Measurements from ENCODE around the gene FGF18.

Gene FGF18

GRCh38 chr5:171425596-171426244, 6.3 kb downstream of the FGF18 start:
- DNase-seq: no peak

DNA sequence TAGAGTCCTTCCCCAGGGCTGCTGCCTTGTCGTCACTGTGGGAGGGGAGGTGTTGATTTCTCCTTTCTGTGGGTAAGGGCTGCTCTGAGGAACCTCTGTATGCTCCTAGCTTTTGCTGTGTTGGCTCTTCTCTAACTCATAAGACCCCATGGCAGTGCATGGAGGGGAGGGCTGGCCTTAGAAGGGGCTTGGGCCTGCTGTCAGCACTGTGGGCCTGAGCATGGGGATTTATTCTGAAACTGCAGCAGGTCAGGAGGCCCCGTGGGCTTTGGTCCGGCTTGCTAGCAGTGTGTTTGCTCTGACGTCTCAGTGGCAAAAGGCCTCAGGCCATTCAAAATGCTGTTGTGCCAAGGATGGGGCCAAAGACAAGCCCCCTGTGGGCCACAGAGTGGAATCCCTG, 6.8 kb downstream of the FGF18 start:
- DNase-seq: no peak

GRCh38 chr5:171426680-171427079, 7.2 kb downstream of the FGF18 start:
- no peak for DNase-seq

- DNase-seq: no peak
Measured at GRCh38 chr5:171427318-171428167, 8.1 kb downstream of the FGF18 start.

- DNase-seq: no peak
Measured at GRCh38 chr5:171428168-171428696, 8.8 kb downstream of the FGF18 start.

DNA sequence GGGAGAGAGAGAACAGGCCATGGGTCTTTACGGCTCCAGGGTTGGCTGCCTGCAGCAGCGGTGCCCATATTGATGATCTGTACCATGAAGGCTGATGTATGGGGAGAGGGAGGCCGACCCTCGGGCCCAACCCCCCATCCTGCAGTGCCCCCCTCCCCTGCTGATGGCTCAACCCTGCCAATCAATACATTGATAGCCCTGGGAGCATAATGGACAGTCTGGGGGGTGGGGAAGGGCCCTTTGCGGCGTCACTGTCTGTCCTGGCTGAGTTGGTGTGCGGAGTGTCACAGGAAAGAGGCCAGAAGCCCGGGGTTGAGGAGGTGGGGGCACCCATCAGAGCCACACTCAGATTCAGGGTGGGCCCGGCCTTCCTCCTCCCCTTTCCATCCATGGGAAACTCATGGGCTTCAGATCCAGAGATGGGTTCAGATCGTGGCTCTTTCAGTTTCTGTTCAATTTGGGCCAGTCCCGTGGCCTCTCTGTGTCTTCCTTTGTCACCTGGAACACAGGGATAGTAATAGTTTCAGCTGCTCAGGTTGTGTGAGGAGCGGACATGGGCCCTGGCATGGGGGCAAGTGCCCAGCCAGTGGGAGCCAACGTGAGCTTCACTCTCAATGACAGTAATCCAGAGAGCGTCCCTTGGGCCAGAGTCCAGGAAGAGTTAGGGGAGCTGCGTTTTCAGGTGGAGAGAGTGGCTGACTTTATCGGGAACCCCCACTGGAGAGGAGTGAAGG, 9.5 kb downstream of the FGF18 start:
- DNase-seq: no peak

GRCh38 chr5:171429543-171429910, 10.1 kb downstream of the FGF18 start:
- no peak for DNase-seq

- no peak for DNase-seq
Measured at GRCh38 chr5:171431251-171431777, 11.9 kb downstream of the FGF18 start.

- no peak for DNase-seq
Measured at GRCh38 chr5:171432076-171432475, 12.6 kb downstream of the FGF18 start.

DNA sequence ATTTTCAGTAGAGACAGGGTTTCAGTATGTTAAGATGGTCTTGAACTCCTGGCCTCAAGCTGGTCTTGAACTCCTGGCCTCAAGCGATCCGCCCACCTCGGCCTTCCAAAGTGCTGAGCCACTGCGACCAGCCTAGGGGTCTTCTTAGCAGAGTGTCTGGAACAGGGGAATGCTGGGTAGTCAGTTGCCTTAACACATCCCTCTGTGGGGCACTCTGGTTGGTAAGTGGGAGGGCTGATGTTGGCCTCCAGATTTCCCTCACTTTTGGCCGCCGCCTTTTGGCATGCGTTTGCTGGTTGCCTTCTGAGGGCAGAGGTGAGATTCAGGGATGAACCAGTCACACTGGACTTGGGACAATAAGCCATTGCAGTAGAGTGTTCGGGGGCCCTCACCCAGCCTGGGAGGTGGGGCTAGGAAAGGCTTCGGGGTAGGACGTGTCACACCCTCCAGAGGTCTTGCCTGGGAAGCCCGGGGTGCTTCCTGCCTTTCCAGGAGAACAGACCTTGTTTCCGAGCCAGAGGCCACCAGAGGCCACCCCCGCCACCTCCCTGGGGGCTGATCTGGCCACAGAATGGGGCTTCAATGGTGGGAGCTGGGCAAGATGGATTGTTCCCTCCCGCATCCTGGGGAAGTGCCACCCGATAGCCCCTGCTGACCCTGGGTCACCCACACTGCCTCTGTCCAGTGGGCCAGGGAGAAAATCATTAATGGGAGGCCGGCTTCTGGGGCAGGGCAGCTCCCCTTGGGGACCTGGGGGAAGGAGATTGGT, 13.3 kb downstream of the FGF18 start:
- DNase-seq: no peak

DNA sequence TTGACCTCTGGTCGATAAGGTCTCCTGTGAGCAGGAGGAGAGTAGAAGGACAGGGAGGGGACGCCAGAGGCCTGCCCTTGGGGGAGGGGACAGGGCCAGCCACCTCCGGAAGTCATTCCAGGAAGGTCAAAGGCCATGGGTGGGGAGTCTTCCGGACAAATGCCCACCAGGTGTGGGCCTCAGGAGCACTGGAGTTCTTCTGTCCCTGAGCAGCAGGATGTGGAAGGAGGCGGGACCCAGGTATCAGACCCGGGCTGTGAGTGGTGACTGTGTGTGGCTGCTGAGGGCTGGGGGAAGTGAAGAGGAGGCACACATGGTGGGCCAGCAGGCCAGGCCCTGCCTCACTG, 13.9 kb downstream of the FGF18 start:
- no peak for DNase-seq

- DNase-seq: no peak
Measured at GRCh38 chr5:171433982-171434676, 14.7 kb downstream of the FGF18 start.

- DNase-seq: no peak
Measured at GRCh38 chr5:171434874-171435273, 15.4 kb downstream of the FGF18 start.

DNA sequence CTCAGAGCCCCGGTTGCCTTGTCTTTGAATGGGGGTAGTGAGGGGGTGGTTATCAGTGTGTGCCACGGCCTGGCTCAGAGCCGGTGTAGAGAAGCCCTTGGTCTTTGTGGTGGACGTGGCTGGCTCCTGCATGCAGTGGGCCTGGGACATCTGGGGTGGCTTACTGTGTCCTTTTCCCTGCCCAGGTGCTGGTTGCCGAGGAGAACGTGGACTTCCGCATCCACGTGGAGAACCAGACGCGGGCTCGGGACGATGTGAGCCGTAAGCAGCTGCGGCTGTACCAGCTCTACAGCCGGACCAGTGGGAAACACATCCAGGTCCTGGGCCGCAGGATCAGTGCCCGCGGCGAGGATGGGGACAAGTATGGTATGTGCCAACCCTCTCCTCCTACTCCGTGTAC, 16.5 kb downstream of the FGF18 start:
- no peak for DNase-seq

DNA sequence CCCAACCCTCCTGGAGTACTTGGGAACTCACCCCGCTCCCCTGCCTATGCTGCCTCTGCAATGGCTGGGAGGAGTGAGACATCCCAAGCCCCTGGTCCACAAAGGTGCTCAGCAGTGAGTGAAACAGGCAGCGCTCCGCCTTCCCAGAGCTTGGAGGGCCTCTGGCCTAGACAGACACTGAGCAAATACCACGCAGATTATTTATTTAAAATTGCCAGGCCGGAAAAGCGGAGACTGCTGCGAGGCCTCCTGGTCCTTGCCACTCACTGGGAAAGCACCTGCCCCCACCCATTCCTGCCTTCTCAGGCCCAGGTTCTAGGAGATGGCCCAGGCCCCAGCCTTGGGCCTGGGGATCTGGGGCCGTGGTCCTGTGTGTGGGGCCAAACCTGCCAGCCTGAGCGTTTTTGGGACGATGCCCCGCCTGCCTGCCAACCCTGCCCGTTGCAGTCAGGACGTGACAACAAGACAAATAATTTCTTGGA, 17.4 kb downstream of the FGF18 start:
- DNase-seq: no peak

DNA sequence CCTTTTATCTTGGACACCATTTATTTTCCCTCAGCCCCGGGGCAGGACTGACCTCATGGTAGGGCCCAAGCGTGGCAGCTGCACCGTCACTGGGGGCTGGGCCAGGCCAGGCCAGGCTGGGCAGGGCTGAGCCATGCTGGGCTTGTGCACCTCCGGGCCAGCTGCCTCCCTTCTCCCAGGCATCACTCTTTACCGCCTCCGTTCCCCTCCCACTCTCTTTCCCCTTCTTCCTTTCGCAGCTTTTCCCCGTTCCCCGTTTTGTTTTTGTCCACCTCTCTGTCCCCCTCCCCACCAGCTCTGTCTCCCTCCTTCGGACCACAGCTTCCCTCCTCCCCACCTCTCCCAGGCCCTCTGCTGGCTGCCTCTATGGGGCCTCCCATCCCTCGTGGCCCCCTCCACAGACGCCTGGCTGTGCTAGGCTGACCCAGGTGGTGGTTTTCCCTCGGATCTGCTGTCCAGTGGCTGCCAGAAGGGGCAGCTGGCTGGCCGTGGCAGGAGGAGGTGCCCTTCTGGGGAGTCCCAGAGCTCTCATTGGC, 17.9 kb downstream of the FGF18 start:
- DNase-seq: no peak

DNA sequence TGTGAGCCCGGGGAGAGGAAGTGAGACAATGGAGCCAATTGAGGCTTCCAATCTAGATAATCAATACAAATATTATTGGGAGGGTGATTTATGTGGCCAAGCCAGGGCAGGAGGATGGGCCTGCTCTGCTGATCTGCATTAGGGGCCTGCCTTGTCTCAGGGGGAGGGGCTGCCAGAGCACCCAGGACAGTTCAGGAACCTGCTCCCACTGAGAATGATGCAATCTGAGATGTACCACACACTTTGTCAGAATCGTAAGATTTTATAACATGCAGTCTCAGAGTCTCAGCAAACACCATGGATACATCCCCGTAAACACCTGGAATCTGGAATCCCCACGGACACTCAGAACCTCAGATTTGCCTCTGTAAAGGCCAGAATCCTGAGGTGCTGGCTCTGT, 19.3 kb downstream of the FGF18 start:
- no peak for DNase-seq

GRCh38 chr5:171441246-171441791, 21.9 kb downstream of the FGF18 start:
- DNase-seq: no peak

GRCh38 chr5:171442287-171443042, 23.0 kb downstream of the FGF18 start:
- no peak for DNase-seq

DNA sequence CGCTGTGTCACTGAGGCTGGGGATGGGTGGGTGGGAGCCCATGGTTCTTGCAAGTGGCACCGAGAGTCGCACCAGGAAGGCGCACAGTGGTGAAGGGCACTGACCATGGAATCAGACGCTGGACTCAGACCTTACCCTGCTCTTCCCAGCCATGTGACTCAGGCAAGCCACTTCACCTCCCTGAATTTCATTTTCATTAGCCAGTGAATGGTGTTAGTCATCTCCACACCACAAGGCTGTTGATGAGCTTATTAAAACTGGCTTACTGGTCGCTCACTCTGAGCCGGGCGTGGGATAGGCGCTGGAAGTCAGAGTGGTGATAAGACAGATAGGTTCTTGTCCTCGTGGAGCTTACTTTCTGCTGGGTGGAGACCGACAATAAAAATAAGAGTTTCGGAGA, 25.1 kb downstream of the FGF18 start:
- DNase-seq: no peak

Measured in CD4-positive, alpha-beta T cell treated with Interleukin-17A for 1 hour (primary cell).